HG02938 (cell line): Measurements from ENCODE around the gene CDC6.

Source experiments
- ATAC-seq: cut with Tn5 transposase; IDR thresholded peaks from one replicate; pipeline ENCODE4 v1.9.1; 2021; ENCODE audit warnings: mild to moderate bottlenecking, moderate library complexity; ENCODE audit not compliant: unreplicated experiment

CDC6 gene

GRCh38 chr17:40350689-40351358 is 63.1 kb downstream of the CDC6 start:
- ATAC-seq: no peak

GRCh38 chr17:40351359-40352236 is 63.9 kb downstream of the CDC6 start:
- ATAC-seq: no peak

DNA sequence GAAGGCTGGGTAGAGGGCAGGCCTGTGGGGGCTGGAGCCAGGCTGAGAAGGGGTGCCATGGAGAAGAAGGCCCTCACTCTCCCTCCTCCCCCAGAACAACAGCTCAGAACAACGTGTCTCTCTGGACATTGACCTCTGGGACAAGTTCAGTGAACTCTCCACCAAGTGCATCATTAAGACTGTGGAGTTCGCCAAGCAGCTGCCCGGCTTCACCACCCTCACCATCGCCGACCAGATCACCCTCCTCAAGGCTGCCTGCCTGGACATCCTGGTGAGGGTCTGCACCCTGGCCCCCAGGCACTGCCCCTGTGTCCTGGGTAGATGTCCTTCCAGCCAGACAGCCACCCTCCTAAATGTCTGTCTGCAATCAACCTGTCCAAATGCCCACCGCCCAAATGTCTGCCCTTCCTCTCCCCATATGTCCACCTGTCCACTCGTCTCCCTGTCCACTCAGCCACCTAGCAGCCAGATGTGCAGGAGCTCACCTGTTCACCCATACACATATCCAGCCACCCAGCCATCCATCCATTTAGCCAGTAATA is 64.6 kb downstream of the CDC6 start:
- ATAC-seq: no peak

- no peak for ATAC-seq
Observed at GRCh38 chr17:40352779-40353394, 65.2 kb downstream of the CDC6 start.
